ENCODE data around the gene LATS2.
"Not testable (repeated sequence)": the region's sequence is repeated elsewhere in the genome, so short reads cannot be mapped to it uniquely, and the experiment has no call there.

LATS2 gene

DNA sequence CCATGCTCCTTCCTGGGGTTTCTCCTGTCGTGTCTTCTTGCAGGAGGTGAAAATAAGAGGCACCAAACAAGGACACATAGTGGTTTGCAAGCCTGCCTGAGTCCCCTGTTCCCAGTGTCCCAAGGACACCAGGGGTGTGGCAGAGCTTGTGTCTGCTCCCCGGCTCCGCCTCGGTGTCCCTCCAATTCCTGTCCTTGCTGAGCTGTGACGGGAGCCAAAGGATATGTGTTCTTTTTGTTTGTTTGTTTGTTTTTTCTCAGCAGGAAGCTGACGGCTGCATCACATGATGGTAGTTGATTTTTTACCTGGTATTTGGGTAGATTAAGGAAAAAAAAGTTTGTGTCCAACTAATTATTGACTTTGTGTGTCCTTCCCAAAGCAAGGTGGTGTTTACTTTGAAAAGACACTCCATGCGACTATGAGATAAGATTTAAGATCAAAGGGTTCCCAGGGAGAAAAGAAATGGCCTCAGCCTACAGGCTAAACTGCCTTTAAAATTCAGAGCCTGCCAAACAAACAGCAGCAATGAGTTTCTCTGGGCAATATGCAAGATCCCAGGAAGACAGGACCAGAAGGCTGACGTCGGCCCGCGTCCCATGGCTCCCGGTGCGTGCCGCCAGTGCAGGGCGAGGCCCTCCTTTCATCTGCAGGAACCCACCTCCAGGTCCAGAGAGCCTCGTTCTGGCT, 108.0 kb downstream of the LATS2 start:
- no peak for DNase-seq

DNA sequence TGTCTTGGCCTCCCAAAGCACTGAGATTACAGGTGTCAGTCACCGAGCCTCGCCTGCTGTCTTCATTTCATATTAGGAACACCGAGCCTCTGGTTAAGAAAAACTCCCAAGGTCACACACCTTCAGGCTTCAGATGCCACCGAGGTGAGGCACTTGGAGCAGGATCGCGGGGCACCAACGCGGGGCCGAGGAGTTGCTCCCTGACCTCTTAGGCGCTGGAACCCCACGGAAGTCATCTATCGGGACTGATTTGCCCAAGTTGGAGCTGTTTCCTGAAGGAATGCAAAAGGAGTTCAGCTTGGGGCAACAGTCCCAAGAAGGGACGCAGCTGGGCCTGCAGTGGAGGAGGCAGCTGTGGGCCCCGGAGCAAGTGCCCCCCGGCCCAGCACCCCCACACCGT, 108.5 kb downstream of the LATS2 start:
- no peak for DNase-seq

DNA sequence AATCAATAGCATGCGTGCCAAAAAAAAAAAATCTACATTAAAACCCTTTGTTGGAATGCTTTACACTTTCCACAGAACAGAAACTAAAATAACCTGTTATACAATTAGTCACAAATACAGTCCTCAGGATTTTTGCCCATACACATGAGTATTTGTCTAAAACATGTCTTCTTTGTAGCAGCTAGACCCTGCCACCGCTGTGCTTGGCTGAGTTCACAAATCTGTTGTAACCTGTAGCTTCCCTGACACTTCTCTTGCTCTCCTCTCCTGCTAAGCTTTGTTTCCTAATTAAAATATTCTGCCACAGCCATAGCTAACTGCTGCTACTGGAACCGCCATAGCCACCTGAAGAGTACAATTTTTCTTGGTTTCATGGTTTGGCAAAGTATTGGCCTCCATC, 113.4 kb downstream of the LATS2 start:
- DNase-seq: not testable (repeated sequence)

- no peak for DNase-seq
Observed at GRCh38 chr13:20945952-20946383, 115.4 kb downstream of the LATS2 start.

DNA sequence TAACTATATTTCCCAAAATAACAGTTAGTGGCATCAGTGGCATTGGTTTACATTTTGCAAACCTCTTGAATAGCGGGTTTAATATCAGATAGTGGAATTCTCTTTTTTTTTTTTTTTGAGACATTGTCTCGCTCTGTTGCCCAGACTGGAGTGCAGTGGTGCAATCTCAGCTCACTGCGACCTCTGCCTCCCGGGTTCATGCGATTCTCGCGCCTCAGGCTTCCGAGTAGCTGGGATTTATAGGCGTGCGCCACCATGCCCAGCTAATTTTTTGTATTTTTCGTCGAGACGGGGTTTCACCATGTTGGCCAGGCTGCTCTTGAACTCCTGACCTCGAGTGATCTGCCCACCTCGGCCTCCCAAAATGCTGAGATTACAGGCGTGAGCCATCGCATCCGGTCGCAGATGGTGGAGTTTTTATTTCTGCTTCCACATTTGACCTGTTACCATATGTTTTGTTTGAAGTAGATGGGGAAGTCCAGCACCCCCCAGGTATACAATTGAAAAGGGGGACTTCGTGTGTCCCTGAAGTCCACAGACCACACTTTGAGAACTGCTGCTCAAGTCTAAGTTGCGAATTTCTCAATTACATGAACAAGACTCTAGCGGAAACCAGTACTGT, 118.3 kb downstream of the LATS2 start:
- no peak for DNase-seq

- DNase-seq: not testable (repeated sequence)
Observed at GRCh38 chr13:20940511-20940910, 120.9 kb downstream of the LATS2 start.

- DNase-seq: no peak
Observed at GRCh38 chr13:20940083-20940482, 121.3 kb downstream of the LATS2 start.

GRCh38 chr13:20939662-20940061, 121.7 kb downstream of the LATS2 start:
- DNase-seq: no peak

GRCh38 chr13:20938302-20938701, 123.1 kb downstream of the LATS2 start:
- DNase-seq: no peak

- DNase-seq: no peak
Observed at GRCh38 chr13:20927596-20928257, 133.7 kb downstream of the LATS2 start.

DNA sequence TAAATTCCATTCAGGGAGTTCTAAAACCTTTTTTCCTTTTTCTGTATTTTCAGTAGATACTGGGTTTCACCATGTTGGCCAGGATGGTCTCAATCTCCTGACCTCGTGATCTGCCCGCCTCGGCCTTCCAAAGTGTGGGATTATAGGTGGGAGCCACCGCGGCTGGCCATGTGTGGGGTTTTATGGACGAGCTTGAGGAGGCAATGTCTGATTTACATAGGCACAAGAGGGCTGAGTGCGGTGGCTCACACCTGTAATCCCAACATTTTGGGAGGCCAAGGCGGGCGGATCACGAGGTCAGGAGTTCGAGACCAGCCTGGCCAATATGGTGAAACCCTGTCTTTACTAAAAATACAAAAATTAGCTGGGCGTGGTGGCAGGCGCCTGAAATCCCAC, 136.0 kb downstream of the LATS2 start:
- DNase-seq: not testable (repeated sequence)

- DNase-seq: peak; percentile 33
Observed at GRCh38 chr13:20924758-20925394, 136.5 kb downstream of the LATS2 start.

DNA sequence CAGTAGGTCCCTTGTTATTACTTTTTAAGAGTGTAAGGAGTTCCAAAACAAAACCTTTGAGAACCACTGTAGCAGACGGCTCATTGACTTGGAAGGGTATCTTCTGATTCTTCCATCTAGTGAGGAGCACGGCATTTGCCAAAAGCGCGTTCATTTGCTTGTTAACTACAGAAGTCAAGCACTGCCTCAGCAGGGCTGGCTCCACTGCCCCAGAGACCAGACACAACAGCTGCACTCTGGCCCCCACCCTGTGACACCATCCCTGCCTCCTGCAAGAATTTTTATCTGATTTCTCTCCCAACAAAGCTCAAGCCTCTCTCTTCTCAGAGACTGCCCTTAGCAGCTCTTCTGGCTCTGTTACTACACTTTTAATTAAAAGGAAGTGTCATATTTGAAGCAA, 138.1 kb downstream of the LATS2 start:
- no peak for DNase-seq
